GM12875 (cell line): ENCODE measurements around the gene OR6T1.

Experiments used
- H3K4me3 ChIP-seq: one replicate; pipeline ENCODE4 v1.5.1; 2011; ENCODE audit warnings: low read depth, low read length, control low read depth
- CTCF ChIP-seq: IDR thresholded peaks from 2 replicates; pipeline ENCODE4 v1.5.1; 2011; ENCODE audit warnings: low read depth, mild to moderate bottlenecking, control low read depth, inconsistent platforms, low read length, moderate library complexity, borderline replicate concordance; ENCODE audit not compliant: insufficient read depth

Gene OR6T1

GRCh38 chr11:123901867-123902266 is 41.8 kb downstream of the OR6T1 start, which contains the start of gene OR8D4:
Gene OR8D4, plus strand, starts transcription at chr11:123902167. Its CDS starts 4,265 bp downstream, at chr11:123906432.
- no peak for TF ChIP-seq CTCF
- H3K4me3 ChIP-seq = no peak within 1 kb of the TSS

- TF ChIP-seq CTCF = no peak
- H3K4me3 ChIP-seq = no peak overlapping the region
Observed at GRCh38 chr11:123899792-123900191, 43.8 kb downstream of the OR6T1 start.
